Psoas muscle (tissue), 8 donors: ENCODE data around the gene UBAC2. TPM values are rescaled to one million over a fixed set of nuclear protein-coding genes. Genes with fewer than 3 reads are reported as not detected.
A peak's percentile ranks its signal among the peaks of the same experiment; 100 is the strongest.

Experiments
- ATAC-seq, 4 donors: fragments of 200-7000 bp; cut with Tn5 transposase; one replicate each; pipeline ENCODE4 v1.9.1; 2020; ENCODE audit warnings: moderate library complexity in 3 of 4, mild to moderate bottlenecking in 2 of 4
- DNase-seq, 2 donors: peaks; one replicate each; pipeline ENCODE4 v3.0.0-alpha.2; 2020
- H3K27ac ChIP-seq: fragments of 200-600 bp; one replicate; pipeline ENCODE4 v1.8.0; 2022
- H3K27me3 ChIP-seq, 3 donors: fragments of 200-600 bp in 1 of 3; one replicate each; pipeline versions ENCODE4 v1.6.1 to v1.8.0; 2013 to 2022; ENCODE audit warnings: low read length in 2 of 3, mild to moderate bottlenecking in 2 of 3, moderate library complexity in 1 of 3; ENCODE audit not compliant: insufficient read depth in 3 of 3
- H3K36me3 ChIP-seq, 2 donors: fragments of 200-600 bp in 1 of 2; one replicate each; pipeline versions ENCODE4 v1.6.1 to v1.8.0; 2013 to 2022; ENCODE audit warnings: low read depth in 1 of 2, mild to moderate bottlenecking in 1 of 2, moderate library complexity in 1 of 2; ENCODE audit not compliant: insufficient read depth in 1 of 2
- H3K4me1 ChIP-seq: fragments of 200-600 bp; one replicate; pipeline ENCODE4 v1.8.0; 2022
- H3K4me3 ChIP-seq: fragments of 200-600 bp; one replicate; pipeline ENCODE4 v1.8.0; 2022; ENCODE audit warnings: mild to moderate bottlenecking
- H3K9me3 ChIP-seq: fragments of 200-600 bp; one replicate; pipeline ENCODE4 v1.8.0; 2022
- CTCF ChIP-seq: fragments of 200-600 bp; IDR thresholded peaks from one replicate; pipeline ENCODE4 v1.8.0; 2022; ENCODE audit warnings: antibody characterized with exemption
- whole genome bisulfite sequencing, 3 donors: extraction: QIAGEN DNeasy Blood & Tissue Kit; methylation state at CpG; one replicate each; pipeline versions ENCODE4 v1.1.6 to v1.1.7; 2013; 5-methylcytosine and 5-hydroxymethylcytosine counted together
- intact Hi-C, 2 donors: fragments of 100-400 bp; cut with DNase I; formaldehyde crosslinking; loops; one replicate each; pipeline versions ENCODE4 v1.11.0 to v1.14.2; 2022
- polyA plus RNA-seq, 3 donors: library from polyadenylated mRNA; stranded (reverse); fragments of 200-250 nt; gene quantifications; one replicate each; pipeline ENCODE4 v1.2.3, GENCODE V29; 2013
- total RNA-seq, 4 donors: library from RNA; stranded (reverse); fragmentation: NEBNext Ultra II Directional in 2 of 4; extraction: Animal tissue kit (Norgen Biotek cat#: 25700) in 2 of 4; gene quantifications; one replicate each; pipeline versions ENCODE4 v1.2.1 to v1.2.4, GENCODE V29; 2021 to 2023
- donor health status: healthy with polysubstance abuse.
- donor health status: DM: no; HTN: no; CAD: no; lungs with moderate emphysema.
- donor health status: Bipolar disorder and iron deficiency.
- donor health status: healthy.
- donor health status: DM: yes; HTN: yes; CAD: no.
- donor health status: DM: no; HTN: no; CAD: no.
- donor health status: DM: no; HTN: no; CAD: no.
- donor health status: DM: yes; HTN: yes; CAD: no.

UBAC2 gene
- total and polyA plus RNA-seq, 7 donors, result 54.1 to 97.1 (median 71.7) TPM

- H3K27me3 ChIP-seq, result no peaks in the 10 kb centered on the region
- H3K4me3 ChIP-seq, result peak overlapping the region; percentile 29
- no peaks in the 10 kb centered on the region for H3K9me3 ChIP-seq
- WGBS, 3 donors, result 59 to 71% (median 69%) methylated on average over 2 of the region's 2 CpGs
- ATAC-seq (peak in 2 of 4 donors; percentile 43 to 54), DNase-seq (no peak)
- intact Hi-C loops, result loop anchor here in 1 of 2 donors (5.0 kb wide), 1 partner anchor 39 kb away; no protein-coding TSS in a partner anchor
- H3K27ac ChIP-seq, result peak overlapping the region; percentile 20
- H3K36me3 ChIP-seq, result no peaks in the 10 kb centered on the region
- TF ChIP-seq CTCF, result no peak
- peaks cover 50% of the 10 kb centered on the region for H3K4me1 ChIP-seq
Measured at GRCh38 chr13:99256283-99256682, 55.6 kb downstream of the UBAC2 start.

- intact Hi-C loops, result loop anchor here in 1 of 2 donors (5.0 kb wide), 1 partner anchor 39 kb away; no protein-coding TSS in a partner anchor
- peak overlapping the region; percentile 29 for H3K4me3 ChIP-seq
Measured at GRCh38 chr13:99256709-99257108, 56.1 kb downstream of the UBAC2 start.

GRCh38 chr13:99257291-99257690 lies 56.6 kb downstream of the UBAC2 start:
- H3K27me3 ChIP-seq, result no peaks in the 10 kb centered on the region
- DNase-seq, result no peak
- no peak overlapping the region for H3K4me3 ChIP-seq
- H3K4me1 ChIP-seq, result peaks cover 47% of the 10 kb centered on the region
- intact Hi-C loops, result loop anchor here in 1 of 2 donors (5.0 kb wide), 1 partner anchor 40 kb away; no protein-coding TSS in a partner anchor
- H3K9me3 ChIP-seq, result no peaks in the 10 kb centered on the region
- no peak for ATAC-seq
- WGBS, 3 donors, result 80 to 84% (median 83%) methylated on average over 2 of the region's 2 CpGs
- TF ChIP-seq CTCF, result no peak
- no peaks in the 10 kb centered on the region for H3K36me3 ChIP-seq
- peak overlapping the region; percentile 20 for H3K27ac ChIP-seq

More at GRCh38 chr13:99256709-99257108, 56.1 kb downstream of the UBAC2 start:
- no peaks in the 10 kb centered on the region for H3K36me3 ChIP-seq
- TF ChIP-seq CTCF, result no peak
- no peaks in the 10 kb centered on the region for H3K27me3 ChIP-seq
- H3K9me3 ChIP-seq, result no peaks in the 10 kb centered on the region
- H3K4me1 ChIP-seq, result peaks cover 47% of the 10 kb centered on the region
- 45 to 59% (median 46%) methylated on average over 3 of the region's 3 CpGs for WGBS, 3 donors
- peak; percentile 72 to 88 (median 84) for ATAC-seq
- no peak for DNase-seq
- peak overlapping the region; percentile 20 for H3K27ac ChIP-seq

- H3K4me1 ChIP-seq, result peaks cover 57% of the 10 kb centered on the region
- H3K4me3 ChIP-seq, result no peak within 1 kb of the TSS
- peak within 1 kb of the TSS; percentile 25 for H3K27ac ChIP-seq
- no peak for DNase-seq
- no peak for ATAC-seq
- no peaks in the 10 kb centered on the region for H3K27me3 ChIP-seq
- no peaks in the 10 kb centered on the region for H3K36me3 ChIP-seq
- no peak for TF ChIP-seq CTCF
- no peaks in the 10 kb centered on the region for H3K9me3 ChIP-seq
- intact Hi-C loops, result loop anchor here in 1 of 2 donors (5.0 kb wide), 1 partner anchor 41 kb away; no protein-coding TSS in a partner anchor
- WGBS, 3 donors, result 78 to 82% (median 79%) methylated on average over 4 of the region's 4 CpGs
Measured at GRCh38 chr13:99258210-99258860, 57.7 kb downstream of the UBAC2 start, which contains the start of gene GPR18. GPR18 (minus strand) TSS chr13:99258379; CDS start chr13:99255872, 2,507 bp downstream.
